Fibroblast of skin of back (primary cell): ENCODE measurements around the gene FXYD7.
"Not testable (repeated sequence)": the region's sequence is repeated elsewhere in the genome, so short reads cannot be mapped to it uniquely, and the experiment has no call there.

Experiments used
- DNase-seq: peaks from one replicate; pipeline ENCODE4 v3.0.0-alpha.2; 2013

FXYD7 gene

DNA sequence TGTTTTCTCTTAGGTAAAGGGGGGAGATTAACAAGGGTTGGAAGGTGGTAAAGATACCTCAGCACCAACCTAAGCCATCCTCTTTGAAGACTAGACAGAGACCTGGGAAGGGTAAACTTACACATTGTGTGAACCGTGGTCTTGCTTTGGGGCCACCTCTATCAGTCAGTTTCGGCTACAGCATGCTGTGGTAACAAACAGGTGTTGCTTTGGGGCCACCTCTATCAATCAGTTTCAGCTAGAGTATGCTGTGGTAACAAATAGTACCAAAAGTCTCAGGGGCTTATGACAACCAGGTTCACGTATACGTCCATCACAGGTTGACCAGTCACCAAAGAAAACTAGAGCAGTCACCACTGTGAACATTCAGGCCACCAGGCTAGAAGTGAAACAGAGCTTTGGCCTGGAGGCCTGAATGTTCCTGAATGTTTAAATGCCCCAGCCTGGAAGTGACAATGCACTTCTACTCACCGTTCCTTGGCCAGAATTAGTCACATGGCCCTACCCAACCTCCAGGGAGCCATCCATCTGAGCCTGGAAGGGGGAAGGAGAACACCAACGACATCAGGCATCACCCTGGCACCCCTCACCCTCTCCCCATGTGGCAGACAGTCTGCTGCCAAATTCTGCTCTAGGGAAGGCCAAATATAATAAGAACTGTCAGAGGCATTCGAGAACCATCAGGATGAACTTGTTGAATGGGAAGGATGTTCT, 3.8 kb downstream of the FXYD7 start:
- DNase-seq: no peak

DNA sequence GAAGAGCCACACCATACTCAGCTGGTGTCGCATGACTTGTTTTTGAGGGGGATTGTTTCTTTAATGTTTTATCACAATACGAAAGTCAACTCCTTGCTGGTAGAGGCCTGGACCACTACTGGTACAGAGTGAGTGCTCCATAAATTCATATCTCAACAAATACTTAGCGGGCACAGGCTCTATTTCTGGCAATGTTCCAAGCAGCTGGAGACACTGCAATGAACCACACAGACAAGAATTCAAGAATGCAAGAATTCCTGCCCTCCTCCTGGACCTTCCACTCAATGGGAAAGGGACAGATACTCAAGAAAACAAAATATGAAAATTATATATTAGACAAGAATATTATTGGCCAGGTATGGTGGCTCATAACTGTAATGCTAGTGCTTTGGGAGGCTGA, 6.4 kb downstream of the FXYD7 start:
- peak; percentile 48 for DNase-seq

DNA sequence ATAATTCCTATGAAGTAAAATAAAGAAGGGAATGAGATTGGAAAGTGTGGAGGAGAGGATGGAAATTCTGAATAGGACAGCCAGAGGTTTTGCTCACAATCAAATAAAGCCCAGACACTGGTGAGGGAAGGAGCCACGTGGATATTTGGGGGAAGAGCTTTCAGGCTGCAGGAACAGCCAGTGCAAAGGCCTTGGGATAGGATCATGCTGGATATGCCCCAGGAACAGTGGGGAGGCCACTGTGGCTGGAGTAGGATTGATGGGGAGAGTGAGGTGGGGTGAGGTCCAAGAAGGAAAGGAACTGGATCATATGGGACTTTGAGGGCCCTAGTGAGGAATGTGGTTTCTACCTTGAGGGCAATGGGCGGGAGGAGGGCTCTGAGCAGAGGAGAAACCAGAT, 7.4 kb downstream of the FXYD7 start:
- DNase-seq: no peak

DNA sequence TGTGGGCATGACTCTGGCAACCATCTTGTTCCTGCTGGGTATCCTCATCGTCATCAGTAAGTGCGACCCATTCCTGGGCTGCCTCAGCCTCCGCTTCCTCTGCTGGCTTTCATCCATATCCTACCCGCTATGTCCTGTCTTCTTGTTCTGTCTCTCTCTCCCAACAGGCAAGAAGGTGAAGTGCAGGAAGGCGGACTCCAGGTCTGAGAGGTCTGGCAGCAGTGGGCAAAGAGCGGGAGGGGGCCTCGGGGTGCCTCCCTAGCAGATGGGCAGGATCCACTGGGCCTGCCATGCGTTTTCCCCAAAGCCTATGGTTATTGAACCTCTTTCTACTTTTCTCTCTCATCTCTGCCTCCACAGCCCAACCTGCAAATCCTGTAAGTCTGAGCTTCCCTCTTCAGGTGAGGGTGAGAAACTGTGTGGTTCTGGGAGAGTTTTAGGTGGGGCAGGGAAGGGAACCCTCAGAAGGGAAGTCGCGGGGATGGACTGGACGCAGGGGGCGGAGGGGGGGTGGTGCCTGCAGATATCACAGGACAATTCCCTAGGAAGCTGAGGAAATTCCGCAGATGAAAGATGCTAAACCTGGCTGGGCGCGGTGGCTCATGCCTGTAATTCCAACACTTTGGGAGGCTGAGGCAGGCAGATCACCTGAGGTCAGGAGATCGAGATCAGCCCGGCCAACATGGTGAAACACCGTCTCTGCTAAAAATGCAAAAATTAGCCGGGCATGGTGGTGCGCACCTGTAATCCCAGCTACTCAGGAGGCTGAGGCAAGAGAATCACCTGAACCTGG, 8.4 kb downstream of the FXYD7 start:
- DNase-seq: no peak

DNA sequence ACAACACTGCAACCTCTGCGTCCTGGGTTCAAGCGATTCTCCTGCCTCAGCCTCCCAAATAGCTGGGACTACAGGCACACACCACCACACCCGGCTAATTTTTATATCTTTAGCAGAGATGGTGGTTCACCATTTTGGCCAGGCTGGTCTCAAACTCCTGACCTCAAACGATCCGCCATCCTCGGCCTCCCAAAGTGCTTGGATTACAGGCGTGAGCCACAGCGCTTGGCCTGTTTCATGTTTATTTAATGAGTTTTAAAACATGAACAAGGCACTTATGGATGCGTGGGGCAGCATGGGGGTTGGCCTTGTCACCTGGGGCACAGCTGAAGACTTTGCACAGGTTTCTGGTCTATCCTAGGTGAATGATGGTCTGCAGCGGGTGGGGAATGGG, 10.1 kb downstream of the FXYD7 start:
- DNase-seq: not testable (repeated sequence)

DNA sequence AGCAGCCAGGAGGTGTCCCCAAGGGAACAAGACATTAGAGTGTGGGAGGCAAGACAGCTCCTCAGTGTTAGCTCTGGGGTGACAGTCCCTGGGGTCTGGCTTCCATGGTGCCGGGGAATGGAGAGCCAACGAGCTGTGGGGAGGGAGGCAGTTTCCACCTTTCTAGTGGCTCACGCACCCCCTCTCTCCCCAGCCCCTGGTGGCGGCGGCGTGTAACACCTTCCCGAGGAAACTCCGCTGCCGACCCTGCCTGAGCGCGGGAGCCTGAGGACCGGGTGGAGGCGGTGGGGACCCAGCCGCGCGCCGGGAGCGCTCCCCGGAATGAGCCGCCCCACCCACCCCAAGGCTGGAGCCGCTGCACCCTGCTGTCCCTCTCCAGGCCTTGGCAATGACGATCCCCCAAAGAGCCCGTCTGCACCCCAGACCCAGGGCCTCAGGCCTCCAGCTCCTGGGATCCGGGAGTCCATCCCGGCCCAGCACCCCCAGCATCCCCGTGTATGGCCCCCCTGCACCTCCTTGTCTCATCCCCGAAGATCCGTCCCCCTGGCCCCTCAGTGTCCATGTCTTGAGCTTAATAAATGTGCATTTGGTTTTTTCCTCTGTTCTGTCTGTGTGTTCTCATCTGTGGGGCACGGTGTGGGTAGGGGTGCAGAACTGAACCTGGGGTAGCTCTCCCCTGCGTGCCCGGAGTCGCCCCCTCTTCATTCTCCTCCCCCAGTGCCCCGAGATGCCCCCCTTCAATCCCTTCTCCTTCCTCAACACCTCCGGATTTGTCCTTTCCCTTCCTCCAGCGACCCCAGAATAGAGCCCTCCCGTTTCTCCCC, 10.9 kb downstream of the FXYD7 start:
- DNase-seq: peak; percentile 42

DNA sequence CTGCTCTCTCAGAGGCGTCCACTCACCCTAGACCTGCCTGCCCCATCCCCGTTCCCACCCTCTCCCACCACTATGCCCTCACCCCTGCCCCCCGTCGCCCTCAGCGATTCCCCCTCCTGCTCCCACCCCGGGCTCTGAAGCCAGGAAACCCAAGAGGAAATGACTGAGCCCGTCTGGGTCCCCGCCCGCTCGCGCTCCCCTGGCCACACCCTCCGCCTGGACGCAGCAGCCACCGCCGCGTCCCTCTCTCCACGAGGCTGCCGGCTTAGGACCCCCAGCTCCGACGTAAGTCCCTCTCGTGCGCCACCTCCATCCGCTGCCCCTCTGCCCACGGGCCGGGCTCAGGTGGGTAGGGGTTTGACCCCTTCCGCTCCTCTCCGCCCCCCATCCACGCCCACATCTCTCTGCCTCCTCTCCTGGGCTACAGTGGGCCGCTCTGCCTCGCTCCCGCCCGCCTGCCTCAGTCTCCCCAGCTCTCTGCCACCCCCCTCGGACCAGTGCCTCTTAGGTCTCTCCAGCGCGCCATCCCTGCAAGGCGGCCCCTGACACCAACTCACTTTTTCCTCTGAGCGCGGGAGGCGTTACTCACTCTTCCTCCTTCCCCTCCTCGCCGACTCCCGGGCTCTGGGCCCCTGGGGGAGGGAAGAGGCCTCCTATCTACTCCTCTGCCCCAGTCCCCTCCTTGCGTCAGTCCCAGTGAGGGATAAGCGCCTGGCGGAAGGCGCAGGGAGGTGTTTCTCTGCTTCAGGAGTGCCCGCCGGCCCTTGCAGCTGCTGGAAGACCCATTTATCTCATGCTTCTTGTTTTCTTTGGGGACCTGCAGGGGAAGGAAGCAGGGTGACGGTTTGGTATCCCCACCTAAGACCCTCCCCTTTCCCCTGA, 11.7 kb downstream of the FXYD7 start, which contains the start of gene FXYD5:
Gene FXYD5, plus strand, starts transcription at position 211 of the 882 bp plus-strand sequence. CDS start 816 bp downstream, outside the sequence.
- DNase-seq: peak; percentile 88

DNA sequence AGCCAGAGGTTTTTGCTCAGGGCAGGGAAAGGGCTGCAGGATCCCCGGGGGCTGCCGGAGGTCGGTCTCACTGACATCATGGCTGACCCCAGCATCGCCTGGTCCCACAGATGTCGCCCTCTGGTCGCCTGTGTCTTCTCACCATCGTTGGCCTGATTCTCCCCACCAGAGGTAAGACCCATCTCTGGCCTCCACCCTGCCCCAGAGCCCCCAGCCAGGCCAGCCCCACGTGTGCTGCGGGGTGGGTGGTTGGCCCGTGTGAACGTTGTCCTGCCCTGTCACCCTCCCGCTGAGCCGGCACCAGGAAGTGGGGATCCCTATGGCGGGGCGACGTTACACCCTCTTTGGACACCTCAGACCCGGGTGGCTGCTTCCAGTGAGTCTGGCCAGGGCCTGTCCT, 12.4 kb downstream of the FXYD7 start:
- DNase-seq: no peak

DNA sequence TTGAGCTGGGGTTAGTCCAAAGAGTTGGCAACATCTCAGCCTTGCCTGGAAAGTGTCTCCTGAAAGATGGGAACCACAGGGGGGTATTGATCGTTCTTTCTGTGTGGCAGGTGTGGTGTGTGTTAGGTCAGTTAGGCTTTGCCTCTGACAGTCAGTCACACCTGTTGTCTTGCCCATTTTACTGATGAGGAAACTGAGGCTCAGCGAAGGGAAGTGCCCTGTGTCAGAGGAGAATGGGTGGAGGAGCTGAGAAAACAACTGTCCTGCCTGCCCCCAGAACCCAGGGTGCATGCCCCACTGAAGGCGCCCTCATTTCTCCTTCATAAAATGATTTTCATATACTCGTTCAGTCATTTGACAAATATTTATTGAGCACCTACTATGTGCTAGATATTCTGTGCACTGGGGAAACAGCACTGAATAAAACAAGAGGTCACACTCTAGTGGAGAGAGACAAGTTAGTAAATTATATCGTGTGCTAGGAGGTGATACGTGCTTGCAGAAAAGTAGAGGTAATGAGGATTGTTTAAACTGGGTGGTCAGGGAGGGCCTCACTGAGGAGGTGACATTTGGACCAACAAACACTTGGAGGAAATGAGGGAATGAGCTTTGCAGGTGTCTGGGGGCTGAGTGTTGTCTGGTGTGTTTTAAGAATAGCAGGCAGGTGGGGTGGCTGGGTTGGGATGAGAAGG, 13.1 kb downstream of the FXYD7 start:
- DNase-seq: no peak

DNA sequence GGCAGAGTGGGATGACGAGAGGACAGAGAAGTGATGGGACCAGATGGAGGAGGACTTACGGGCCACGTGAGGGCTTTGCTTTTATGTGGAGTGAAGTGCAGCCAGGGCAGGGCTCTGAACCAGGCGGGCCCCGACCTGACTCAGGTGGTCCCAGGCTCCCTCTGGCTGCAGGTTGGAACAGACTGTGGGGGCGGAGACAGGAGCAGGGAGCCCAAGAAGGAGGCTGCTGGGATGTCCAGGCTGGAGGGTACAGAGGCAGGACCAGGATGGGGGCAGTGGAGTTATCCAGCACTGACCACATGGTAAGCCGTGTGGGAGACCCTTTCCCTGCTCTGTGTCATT, 13.6 kb downstream of the FXYD7 start:
- DNase-seq: no peak

DNA sequence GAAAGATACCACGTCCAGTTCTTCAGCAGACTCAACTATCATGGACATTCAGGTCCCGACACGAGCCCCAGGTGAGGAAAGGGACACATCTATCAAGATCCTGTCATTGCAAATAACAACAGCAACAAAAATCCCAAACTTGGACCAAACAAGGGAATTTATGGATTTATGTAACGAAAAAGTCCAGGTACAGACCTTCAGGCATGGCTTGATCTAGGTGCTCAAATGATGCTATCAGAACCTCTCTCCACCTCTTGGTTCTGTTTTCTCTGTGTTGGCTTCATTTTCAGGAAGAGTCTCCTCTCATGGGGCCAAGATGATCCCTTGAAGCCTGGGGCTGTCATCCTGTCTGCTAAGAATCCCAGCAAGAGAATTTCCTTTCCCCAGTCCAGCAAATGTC, 14.4 kb downstream of the FXYD7 start:
- DNase-seq: no peak

DNA sequence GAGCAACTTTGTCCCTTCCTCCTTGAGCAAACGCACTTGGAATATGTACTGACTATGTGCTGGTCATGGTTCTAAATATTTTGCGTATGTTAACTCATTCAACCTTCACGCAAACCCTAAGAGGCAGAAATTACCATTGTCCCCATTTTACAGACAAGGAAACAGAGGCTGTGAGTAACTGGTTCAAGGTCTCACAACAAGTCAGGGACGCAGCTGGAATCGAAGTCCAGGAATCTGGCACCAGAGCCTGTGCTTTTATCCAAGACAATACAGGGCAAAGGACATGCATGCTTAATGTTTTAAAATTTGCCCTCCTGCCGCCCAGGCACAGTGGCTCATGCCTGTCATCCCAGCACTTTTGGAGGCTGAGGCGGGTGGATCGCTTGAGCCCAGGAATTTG, 16.6 kb downstream of the FXYD7 start:
- no peak for DNase-seq

DNA sequence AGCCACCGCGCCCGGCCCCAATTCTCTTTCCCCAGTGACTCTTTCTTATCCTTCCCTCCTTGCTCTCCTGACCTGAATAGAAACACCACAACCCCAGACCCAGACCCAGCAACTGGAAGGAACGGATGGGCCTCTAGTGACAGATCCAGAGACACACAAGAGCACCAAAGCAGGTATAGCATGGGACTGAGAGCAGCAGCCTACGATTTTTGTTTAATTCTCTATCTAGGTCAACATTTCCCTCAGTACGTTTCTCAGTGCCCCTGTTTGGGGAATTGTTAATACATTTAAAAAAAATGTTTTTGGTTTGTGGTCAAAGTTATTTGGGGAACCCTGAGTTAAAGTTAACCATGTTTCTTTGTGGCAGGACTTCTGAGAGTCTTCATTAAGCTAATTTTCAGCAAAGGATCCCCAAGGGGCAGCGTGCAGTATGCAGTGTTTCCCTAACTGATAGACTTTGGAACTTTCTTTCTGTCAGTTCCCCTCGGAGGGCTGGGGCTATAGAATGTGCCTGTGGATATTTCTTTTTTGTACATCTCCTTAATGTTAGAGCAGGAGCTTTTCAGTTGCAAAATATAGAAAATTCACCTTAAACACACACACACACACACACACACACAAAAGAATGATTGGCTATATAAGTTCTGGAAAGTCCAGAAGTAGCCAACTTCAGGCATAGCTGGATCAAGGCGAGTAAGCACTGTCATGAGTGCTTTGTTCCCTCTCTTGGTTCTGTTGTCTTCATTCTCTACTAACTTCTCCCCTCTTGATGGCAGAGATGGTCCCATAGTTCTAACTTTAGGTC, 17.8 kb downstream of the FXYD7 start:
- no peak for DNase-seq

DNA sequence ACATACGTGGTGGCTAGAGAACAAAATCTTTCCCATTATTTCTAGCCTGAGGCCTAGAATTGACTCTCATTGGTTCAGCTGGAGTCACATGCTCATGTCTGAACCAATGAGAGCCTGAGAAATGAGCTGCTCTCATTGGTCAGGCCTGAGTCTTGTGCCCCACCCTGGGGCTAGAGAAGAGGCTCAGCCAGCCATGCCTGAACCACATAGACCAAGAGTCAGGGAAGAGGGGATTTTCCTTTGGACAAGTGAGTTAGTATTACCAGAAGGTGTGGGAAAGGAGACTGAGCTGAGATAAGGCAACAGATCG, 18.3 kb downstream of the FXYD7 start:
- DNase-seq: no peak

DNA sequence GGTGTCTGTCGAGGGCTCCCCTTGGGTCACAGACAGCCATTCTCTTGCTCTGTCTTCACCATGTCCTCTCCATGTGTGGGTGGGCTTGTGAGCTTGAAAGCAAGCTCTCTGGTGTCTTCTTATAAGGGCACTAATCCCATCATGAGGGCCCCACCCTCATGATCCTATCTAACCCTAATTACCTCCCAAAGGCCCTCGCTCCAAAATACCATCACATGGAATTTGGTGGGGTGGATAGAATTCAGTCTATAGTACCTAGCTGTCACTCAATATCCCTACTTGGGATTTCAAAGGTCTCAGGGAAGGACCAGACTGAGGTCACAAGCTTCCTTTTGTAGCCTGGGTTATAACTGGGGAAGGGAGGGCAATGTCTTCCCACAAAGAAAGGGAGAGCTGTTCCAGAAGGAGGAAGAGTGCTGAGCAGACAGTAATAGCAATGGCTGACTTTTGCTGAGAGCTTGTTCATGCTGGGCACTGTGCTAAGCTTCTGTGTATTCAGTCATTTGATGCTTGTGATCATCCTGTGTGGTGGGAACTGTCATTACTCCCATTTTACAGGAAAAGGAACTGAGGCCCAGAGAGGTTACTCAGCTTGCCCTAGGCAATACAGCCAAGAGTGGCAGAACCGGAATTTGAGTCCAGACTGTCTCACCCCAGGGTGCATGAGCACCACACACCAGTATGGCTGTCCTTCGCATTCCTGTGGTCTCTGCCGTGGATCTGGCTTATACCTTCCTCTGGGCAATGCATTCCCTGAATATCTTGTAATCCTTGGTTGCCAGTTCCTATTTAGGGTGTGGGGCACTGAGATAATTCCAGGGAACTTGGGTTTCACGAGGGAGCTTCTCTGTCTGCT, 19.6 kb downstream of the FXYD7 start:
- DNase-seq: peak; percentile 81

DNA sequence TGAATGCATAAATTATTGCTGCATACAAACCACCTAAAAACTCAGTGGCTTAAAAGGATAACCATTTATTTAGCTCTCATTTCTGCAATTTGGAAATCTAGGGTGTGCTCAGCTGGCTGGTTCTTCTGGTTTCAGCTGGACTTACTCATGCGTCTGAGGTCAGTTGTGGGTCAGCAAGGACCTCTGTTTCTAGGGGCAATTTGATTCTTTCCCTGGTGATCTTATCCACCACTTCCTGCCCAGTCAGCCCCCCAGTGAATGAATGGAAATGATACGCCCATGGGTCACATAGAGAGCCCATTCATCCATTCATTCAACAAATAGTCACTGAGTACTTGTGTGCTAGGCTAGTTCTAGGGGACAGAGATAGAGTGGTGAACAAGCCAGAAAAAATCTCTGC, 21.4 kb downstream of the FXYD7 start:
- no peak for DNase-seq

DNA sequence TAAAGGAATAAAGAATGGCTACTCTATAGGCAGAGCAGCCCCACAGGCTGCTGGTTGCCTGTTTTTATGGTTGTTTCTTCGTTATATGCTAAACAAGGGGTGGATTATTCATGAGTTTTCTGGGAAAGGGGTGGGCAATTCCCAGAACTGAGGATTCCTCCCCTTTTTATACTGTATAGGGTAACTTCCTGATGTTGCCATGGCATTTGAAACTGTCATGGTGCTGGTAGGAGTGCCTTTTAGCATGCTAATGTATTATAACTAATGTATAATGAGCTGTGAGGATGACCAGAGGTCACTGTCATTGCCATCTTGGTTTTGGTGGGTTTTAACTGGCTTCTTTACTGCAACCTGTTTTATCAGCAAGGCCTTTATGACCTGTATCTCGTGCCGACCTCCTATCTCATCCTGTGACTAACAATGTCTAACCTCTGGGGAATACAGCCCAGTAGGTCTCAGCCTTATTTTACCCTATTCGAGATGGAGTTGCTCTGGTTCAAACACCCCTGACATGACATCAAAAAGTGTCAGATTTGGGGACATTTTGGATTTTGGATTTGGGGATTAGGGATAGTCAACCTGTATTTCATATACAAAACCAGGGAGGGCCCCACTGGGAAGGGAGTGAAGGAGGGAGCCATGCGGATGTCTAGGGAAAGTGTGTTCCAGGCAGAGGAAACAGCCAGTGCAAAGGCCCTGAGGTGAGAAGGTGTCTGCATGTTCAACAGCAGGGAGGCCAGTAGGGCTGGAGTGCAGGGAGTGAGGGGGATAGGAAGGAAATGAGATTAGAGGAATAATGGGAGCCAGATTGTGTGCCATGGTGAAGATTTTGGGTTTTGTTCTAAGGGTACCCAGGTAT, 22.4 kb downstream of the FXYD7 start:
- DNase-seq: no peak

DNA sequence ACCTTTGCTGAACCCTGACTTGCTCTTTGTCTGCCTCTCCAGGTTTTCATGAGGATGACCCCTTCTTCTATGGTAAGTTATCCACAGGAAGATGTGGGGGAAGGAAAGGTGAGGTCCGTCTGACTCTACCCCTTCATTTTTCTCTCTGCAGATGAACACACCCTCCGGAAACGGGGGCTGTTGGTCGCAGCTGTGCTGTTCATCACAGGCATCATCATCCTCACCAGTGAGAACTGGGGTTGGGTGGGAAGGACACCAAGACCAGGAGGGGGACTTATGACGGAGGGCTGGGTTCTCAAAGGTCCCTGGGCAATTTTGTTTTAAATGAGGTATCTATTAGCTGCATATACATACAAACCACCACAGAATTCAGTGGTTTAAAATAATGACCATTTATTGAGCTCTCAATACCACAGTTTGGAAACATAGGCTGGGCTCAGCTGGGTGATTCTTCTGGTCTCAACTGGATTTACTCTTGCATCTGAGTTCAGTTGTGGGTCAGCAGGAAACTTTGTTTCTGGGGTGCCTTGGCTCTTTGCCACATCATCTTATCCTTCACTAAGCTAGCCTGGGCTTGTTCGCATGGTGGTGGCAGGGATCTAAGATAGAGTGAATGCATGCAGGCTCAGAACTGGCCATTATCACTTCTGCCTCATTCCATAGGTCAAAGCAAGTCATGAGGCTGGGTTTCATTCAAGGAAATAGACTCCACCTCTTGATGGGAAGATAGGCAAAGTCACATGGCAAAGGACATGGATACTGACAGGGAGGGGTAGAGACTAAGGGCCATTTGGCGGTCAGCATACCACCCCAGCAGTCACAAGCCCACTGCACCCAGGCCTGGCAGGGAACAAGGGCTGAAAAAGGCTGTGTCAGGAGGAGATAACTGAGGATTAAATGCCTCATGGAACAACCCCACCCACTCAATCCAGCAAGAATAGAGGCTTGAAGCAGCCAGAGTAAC, 23.3 kb downstream of the FXYD7 start:
- no peak for DNase-seq
